ENCODE results near the gene B3GNT8.

- TF ChIP-seq CTCF (IDR thresholded peaks at IDR 0.05) (peak; percentile 8 to 61 (median 43)), POLR2A (IDR thresholded peaks at IDR 0.05) (peak in 1 of 2 donors; percentile 34)
These were observed 4.5 kb upstream of the B3GNT8 start for GRCh38 chr19:41431426-41432386.
